Liver (tissue), 3 donors: ENCODE results near the gene MKS1.

Experiments used
- ATF3 ChIP-seq: IDR thresholded peaks from 2 replicates; pipeline ENCODE4 v1.6.1; 2016; ENCODE audit warnings: antibody characterized with exemption
- CTCF ChIP-seq: fragments of 150-350 bp; IDR thresholded peaks from 2 replicates; pipeline ENCODE4 v1.5.1; 2017; ENCODE audit warnings: improper control_type of control experiment, low read depth, low read length; ENCODE audit not compliant: missing input control
- EGR1 ChIP-seq, 2 donors: IDR thresholded peaks; 2 replicates each; pipeline ENCODE4 v1.6.1; 2016 to 2018; ENCODE audit warnings: antibody characterized with exemption in 2 of 2, low read depth in 2 of 2
- FOXA1 ChIP-seq: IDR thresholded peaks from 2 replicates; pipeline ENCODE4 v1.6.1; 2016; ENCODE audit warnings: antibody characterized with exemption
- GABPA ChIP-seq, 2 donors: IDR thresholded peaks in 1 of 2; conservative IDR thresholded peaks in 1 of 2; 2 replicates each; pipeline ENCODE4 v1.6.1; 2016; ENCODE audit warnings: antibody characterized with exemption in 2 of 2, mild to moderate bottlenecking in 1 of 2, moderate library complexity in 1 of 2
- JUND ChIP-seq, 2 donors: IDR thresholded peaks; 2 replicates each; pipeline ENCODE4 v1.6.1; 2016; ENCODE audit warnings: antibody characterized with exemption in 2 of 2
- MAX ChIP-seq: IDR thresholded peaks from 2 replicates; pipeline ENCODE4 v1.6.1; 2016; ENCODE audit warnings: antibody characterized with exemption
- REST ChIP-seq: IDR thresholded peaks from 2 replicates; pipeline ENCODE4 v1.6.1; 2016; ENCODE audit warnings: antibody characterized with exemption, mild to moderate bottlenecking
- SP1 ChIP-seq: IDR thresholded peaks from 2 replicates; pipeline ENCODE4 v1.6.1; 2018; ENCODE audit warnings: antibody characterized with exemption, mild to moderate bottlenecking
- TAF1 ChIP-seq: conservative IDR thresholded peaks from 2 replicates; pipeline ENCODE4 v1.6.1; 2016; ENCODE audit warnings: antibody characterized with exemption, mild to moderate bottlenecking
- ZBTB33 ChIP-seq: IDR thresholded peaks from 2 replicates; pipeline ENCODE4 v1.6.1; 2016; ENCODE audit warnings: antibody characterized with exemption
- donor health status: healthy.
- donor health status: healthy.

GRCh38 chr17:58224315-58224714 is 5.3 kb upstream of the MKS1 start:
- TF ChIP-seq CTCF (no peak), EGR1 (IDR thresholded peaks at IDR 0.05; ENCODE audit: low read depth in 2 of 2) (no peak), MAX (no peak), ZBTB33 (no peak), ATF3 (no peak), GABPA (IDR thresholded peaks at IDR 0.05 in 1 of 2, conservative IDR thresholded peaks at IDR 0.05 in 1 of 2) (no peak), SP1 (no peak), JUND (IDR thresholded peaks at IDR 0.05) (no peak), REST (no peak), TAF1 (no peak), FOXA1 (no peak)
